Epidermal melanocyte (primary cell): ENCODE measurements around the gene DAB2IP.
A peak's percentile ranks its signal among the peaks of the same experiment; 100 is the strongest.

Source experiments
- DNase-seq: peaks from one replicate; pipeline ENCODE4 v3.0.0; 2011; ENCODE audit warnings: low spot score; ENCODE audit not compliant: insufficient read length

DAB2IP gene

GRCh38 chr9:121700832-121701419, 49.5 kb downstream of the DAB2IP start:
- DNase-seq: no peak

DNA sequence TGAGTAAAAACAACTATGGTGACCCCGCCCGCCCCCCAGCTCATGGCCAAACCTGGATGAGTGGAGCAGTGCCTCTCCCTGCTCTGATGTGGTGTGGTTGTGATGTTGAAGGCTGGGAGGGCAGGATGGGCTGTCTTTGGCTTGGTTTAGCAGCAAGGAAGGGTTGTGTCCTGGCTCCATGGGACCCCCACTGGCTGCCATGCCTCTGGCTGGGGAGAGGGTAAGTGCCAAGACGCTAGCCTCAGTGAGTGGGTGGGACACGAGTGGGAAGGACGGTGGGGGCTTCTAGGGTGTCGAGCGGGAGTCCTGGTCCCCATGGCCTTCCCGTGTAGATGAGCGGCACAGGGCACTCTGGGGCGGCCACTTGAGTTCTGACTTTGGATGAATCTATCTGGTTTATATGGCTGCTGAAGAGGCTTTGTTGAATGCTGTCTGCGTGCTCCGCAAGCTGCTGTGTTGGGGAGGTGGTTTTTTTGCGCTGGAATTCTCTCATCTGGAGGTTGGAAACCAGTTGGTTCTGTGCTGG, 50.4 kb downstream of the DAB2IP start:
- no peak for DNase-seq

- DNase-seq: no peak
Observed at GRCh38 chr9:121703014-121703734, 51.7 kb downstream of the DAB2IP start.

DNA sequence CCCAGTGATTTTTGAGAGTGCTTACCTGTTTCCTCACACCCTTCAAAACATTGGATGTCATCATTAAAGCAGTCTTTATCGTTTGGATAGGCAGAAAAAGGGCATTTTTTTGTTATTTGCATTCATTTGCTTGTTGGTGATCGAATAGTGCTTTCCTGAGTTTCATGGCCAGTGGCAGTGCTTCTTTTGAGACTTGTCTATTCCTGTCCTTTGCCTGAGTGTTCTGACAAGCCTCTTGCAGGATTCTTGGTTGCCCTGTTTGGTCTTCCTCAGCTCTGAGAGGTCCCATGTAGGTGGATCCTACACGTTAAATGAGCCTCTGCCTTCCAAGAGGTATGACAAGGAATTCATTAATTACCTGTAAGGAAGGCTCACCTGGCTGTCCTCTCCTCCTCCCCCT, 52.8 kb downstream of the DAB2IP start:
- no peak for DNase-seq

DNA sequence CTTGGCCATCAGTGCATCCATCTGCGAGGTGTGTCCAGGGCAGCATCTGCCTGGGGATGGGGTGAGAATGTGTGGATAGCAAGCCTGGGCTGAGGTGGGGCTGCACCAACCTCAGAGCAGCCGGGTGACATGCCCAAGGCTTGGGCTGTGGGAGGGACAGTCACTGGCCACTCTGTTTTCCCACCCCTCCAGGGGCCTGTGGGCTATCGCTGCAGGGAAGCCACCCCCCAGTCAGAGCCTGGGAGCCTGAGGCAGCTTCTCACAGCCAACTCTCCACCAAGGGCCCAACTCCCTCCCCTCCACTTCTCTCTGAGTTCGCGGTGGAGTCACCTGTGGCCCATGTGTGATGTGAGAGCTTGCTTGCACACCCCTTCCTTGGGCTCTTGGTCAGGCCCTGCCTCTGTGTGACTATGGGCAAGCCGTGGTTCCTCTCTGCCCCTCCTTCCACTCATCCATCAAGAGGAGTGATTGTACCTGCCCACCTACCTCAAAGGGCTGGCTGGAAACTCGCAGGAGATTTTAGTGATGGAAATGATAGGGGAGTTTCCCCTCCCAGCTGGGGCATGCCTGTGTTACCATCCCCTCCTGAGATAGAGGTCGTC, 54.8 kb downstream of the DAB2IP start:
- DNase-seq: no peak

DNA sequence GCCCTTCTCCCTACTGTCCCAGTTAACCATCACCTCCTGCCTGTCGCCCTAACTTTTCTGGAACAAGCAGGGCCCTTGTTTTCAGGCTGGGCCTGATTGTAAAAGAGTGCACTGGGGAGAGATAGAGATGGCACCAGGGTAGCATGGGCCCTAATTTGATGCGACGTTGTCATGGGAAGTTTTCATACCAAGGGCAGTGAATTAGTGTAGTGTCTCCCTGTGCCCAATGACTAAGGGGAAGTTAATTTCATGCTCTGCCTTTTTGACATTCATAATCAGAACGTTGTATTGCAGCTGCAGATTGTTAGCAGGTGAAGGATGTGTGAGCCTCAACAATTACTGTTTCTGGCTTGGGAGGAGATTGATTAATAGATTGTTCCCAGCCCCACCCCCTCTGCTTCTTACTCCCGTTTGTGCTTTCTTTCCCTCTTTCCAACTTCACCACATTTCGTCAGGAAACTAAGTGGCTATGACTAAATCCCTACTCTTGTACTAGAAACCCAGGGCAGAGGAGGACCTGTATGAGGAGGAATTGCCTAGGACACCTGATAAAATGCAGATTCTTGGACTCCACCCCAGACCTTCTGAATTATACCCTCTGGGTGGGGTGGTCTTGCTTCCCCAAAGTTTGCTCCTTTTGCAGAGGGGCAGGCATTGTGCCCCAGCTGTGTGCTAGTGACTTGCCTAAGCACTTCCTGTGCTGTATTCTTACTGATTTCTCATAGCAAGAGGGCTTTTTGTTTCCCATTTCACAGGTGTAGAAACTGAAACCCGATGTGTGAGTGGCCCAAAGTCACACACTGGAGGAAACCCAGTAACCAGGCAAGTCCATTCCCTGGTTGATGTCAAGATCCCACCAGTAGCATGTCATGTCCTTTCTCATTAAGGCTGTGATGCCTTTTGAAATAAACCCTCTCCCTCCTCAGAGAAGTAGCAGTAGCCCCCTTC, 56.3 kb downstream of the DAB2IP start:
- no peak for DNase-seq

DNA sequence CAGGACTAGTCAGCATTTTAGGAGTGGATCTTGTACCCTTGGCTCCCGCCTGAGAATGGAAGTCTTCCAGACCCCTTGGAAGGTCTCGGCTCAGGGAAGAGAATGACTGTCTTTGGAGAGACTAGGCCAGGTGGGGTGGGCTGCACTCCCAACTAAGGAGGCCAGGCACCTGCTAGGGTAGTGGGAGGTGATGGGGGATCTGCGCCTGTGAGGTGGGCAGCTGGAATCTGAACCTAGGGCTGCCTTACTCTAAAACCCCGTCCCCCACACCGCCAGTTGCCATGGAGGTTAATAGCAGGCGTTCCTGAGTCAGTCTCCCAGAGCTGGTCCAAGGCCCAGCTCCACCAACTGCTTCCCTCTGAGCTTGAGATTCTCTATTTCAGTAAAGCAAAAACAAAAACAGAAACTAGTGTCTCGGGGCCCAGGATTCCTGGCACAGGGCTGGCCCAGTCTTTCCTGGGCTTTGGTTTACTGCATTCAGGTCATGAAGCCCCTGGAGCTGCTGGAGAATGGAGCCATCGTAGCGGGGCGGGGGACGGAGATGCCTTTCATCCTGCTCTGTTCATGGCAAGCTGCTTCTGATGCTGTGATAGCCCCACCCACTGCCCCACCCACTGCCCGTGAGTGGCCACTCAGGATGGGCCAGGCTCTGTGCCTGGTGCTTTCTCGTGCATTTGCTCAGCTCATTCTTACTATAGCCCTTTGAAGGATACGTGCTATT, 57.5 kb downstream of the DAB2IP start:
- DNase-seq: no peak

DNA sequence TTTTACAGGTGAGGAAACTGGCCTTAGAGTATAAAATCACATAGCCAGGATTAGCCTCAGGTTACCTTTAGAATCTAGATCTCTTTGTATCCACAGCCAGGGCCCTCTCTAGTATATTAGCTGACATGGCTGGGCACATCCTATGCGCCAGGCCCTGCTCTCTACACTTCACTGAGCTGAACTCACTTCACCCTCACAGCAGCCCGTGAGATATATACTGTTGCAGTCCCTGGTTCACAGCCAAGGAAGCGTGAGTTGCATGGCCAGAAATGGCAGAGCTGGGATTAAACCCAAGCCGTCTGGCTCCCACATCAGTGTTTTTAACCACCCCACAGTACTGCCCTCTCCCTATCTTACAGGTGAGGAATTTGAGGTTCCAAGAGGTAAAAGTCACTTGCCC, 58.4 kb downstream of the DAB2IP start:
- no peak for DNase-seq

GRCh38 chr9:121711281-121711680, 59.8 kb downstream of the DAB2IP start:
- no peak for DNase-seq

GRCh38 chr9:121711797-121712196, 60.4 kb downstream of the DAB2IP start:
- DNase-seq: no peak

GRCh38 chr9:121713400-121714070, 62.1 kb downstream of the DAB2IP start:
- DNase-seq: no peak

DNA sequence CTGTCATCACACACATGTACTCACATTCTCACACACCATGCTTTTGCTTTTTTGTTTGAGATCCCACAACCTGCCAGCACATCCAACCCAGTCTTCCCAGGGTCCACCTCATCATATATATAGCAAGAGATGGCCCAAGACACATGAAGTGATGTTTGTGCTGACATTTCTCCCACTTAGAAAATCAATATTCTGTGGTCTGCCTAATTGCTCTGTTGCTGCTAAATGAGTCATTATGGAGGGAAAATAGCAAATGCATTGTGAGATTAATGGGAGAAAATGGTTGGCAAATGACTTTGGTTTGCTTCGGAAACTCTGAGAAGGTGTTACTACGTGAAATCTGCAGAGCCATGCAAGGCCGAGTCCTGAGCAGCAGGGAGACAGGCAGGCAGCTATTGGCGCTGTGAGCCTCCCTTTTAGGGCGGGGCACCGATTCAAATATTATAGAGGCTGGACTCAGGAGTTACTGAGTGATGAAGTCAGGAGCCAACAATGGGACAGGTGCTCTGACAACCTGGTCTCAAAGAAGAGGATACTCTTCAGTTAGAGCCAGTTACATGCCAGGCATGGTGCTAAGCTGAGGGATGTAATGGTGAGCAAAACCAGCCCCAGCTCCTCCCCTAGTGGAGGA, 62.8 kb downstream of the DAB2IP start:
- no peak for DNase-seq

DNA sequence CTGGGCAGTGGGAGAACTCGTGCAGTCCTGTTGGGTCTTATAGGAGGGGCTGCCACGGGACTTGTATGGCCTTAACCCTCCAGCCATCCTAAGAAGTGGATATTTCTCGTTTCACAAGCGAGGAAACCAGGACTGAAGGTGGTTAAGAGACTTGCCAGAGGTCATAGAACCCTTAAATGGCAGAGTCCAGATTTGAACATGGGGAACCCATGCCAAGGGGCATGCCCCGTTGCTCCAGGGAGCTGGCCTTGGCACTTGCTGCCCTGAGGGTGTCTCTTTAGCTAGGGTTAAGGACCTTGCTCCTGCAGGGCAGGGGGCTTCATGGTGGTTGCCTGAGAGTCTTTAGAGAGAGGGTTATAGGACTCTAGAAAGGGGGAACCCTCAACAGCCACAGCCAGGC, 63.4 kb downstream of the DAB2IP start:
- no peak for DNase-seq

GRCh38 chr9:121717141-121717991, 65.9 kb downstream of the DAB2IP start:
- peak; percentile 63 for DNase-seq

GRCh38 chr9:121718084-121718483, 66.7 kb downstream of the DAB2IP start:
- no peak for DNase-seq

DNA sequence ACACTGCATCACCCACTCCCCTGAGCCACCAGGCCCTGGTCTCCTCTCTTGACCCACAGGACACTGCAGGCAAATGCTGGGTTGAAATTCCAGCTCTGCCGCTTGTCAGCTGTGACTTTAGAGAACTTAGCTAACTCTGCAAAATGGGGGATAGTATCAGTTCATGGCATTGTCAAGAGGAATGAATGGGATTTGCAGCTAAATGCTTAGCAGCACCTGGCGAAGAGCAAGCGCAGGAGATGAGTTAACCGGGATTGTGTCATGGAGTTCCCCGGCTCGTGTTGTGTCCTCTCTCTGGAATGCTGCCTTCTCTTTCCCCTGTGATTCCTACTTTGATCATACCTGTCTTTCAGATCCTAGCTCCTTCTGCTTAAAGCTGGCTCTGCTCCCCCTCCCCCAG, 67.1 kb downstream of the DAB2IP start:
- no peak for DNase-seq

DNA sequence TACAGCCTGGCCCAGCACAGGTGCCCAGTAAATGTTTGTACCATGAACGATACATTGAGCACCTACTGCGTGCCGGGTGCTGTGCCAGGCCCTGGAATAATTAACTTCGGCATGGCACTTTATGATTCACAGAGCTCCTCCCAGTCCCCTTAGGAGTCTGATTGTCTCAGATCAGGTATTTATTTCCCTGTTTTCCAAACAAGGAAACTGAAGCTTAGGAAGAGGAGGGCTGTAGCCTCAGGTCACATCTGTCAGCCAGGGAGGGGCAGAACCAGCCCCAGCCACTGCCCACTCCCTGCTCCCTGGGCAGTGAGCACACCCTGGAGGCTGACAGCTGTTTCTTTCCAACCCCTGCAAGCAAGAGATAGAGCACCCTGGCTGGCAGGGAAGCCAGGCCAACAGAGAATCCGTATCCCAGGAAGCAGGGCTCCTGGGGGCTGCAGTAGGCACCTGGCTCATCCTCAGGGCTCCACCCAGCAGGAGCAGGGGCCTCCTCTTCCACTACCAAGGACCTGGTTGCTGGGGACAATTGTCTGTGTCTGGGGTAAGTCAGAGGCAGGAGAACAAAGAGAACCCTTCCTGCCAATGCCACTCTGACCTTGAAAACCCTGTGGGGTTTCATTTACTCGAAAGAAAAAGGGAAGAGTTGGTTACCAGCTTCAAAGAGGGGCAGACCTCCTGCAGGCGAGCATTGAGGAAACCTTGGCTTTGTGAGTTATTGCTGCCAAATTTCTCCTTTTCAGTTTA, 69.0 kb downstream of the DAB2IP start:
- no peak for DNase-seq

- DNase-seq: no peak
Observed at GRCh38 chr9:121721058-121721350, 69.6 kb downstream of the DAB2IP start.
